Endothelial cell (in vitro differentiated cells): Measurements from ENCODE around the gene GRAMD2A. TPM values are rescaled to one million over a fixed set of nuclear protein-coding genes. Genes with fewer than 3 reads are reported as not detected.

ENCODE experiments used
- DNase-seq: peaks from one replicate; pipeline ENCODE4 v3.0.0; 2021; ENCODE audit warnings: low spot score
- H3K27ac Mint-ChIP-seq: one replicate; pipeline ENCODE4 v1.8.0; 2021; ENCODE audit warnings: mixed read lengths, inconsistent platforms; ENCODE audit not compliant: unreplicated experiment
- H3K27me3 Mint-ChIP-seq: one replicate; pipeline ENCODE4 v1.8.0; 2021; ENCODE audit warnings: mild to moderate bottlenecking, moderate library complexity, mixed read lengths, inconsistent platforms; ENCODE audit not compliant: unreplicated experiment
- H3K36me3 Mint-ChIP-seq: one replicate; pipeline ENCODE4 v1.8.0; 2021; ENCODE audit warnings: mild to moderate bottlenecking, low read depth, mixed read lengths, inconsistent platforms; ENCODE audit not compliant: unreplicated experiment
- H3K4me1 Mint-ChIP-seq: one replicate; pipeline ENCODE4 v1.8.0; 2021; ENCODE audit warnings: mild to moderate bottlenecking, mixed read lengths, inconsistent platforms; ENCODE audit not compliant: unreplicated experiment
- H3K4me3 Mint-ChIP-seq: one replicate; pipeline ENCODE4 v1.8.0; 2021; ENCODE audit warnings: mild to moderate bottlenecking, mixed read lengths, inconsistent platforms; ENCODE audit not compliant: unreplicated experiment
- H3K9me3 Mint-ChIP-seq: one replicate; pipeline ENCODE4 v1.8.0; 2021; ENCODE audit warnings: mixed read lengths, inconsistent platforms; ENCODE audit not compliant: unreplicated experiment
- total RNA-seq: library from RNA; stranded (reverse); fragmentation: NEBNext Ultra II Directional; extraction: Animal tissue kit (Norgen Biotek cat#: 25700); gene quantifications from one replicate; pipeline ENCODE4 v1.2.1, GENCODE V29; 2021; ENCODE audit not compliant: unreplicated experiment
- TF ChIP-seq, protein P1 (sequence below): fragments of 200-600 bp; sonication (generic); IDR thresholded peaks from one replicate; pipeline ENCODE4 v1.5.0; 2021; ENCODE audit warnings: antibody characterized with exemption; ENCODE audit not compliant: unreplicated experiment

GRAMD2A gene
- total RNA-seq, 1 donor from 2014 or later, result 0.31 TPM

GRCh38 chr15:72180761-72181324 is 16.7 kb downstream of the GRAMD2A start:
- Mint-ChIP-seq H3K36me3 (no peaks in the 10 kb centered on the region), H3K4me1 (peaks cover 9% of the 10 kb centered on the region), H3K4me3 (no peak overlapping the region), H3K9me3 (no peaks in the 10 kb centered on the region), H3K27ac (peak overlapping the region; percentile 53), H3K27me3 (no peaks in the 10 kb centered on the region)
- DNase-seq, result no peak
- TF ChIP-seq, protein P1, sequence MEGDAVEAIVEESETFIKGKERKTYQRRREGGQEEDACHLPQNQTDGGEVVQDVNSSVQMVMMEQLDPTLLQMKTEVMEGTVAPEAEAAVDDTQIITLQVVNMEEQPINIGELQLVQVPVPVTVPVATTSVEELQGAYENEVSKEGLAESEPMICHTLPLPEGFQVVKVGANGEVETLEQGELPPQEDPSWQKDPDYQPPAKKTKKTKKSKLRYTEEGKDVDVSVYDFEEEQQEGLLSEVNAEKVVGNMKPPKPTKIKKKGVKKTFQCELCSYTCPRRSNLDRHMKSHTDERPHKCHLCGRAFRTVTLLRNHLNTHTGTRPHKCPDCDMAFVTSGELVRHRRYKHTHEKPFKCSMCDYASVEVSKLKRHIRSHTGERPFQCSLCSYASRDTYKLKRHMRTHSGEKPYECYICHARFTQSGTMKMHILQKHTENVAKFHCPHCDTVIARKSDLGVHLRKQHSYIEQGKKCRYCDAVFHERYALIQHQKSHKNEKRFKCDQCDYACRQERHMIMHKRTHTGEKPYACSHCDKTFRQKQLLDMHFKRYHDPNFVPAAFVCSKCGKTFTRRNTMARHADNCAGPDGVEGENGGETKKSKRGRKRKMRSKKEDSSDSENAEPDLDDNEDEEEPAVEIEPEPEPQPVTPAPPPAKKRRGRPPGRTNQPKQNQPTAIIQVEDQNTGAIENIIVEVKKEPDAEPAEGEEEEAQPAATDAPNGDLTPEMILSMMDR, result no peak

GRCh38 chr15:72179950-72180581 is 17.5 kb downstream of the GRAMD2A start:
- H3K27me3 Mint-ChIP-seq, result peaks cover under 1% of the 10 kb centered on the region
- H3K36me3 Mint-ChIP-seq, result no peaks in the 10 kb centered on the region
- H3K4me1 Mint-ChIP-seq, result peaks cover 9% of the 10 kb centered on the region
- TF ChIP-seq, protein P1, result no peak
- peak overlapping the region; percentile 89 for H3K27ac Mint-ChIP-seq
- no peaks in the 10 kb centered on the region for H3K9me3 Mint-ChIP-seq
- H3K4me3 Mint-ChIP-seq, result no peak overlapping the region
- peak; percentile 65 for DNase-seq

DNA sequence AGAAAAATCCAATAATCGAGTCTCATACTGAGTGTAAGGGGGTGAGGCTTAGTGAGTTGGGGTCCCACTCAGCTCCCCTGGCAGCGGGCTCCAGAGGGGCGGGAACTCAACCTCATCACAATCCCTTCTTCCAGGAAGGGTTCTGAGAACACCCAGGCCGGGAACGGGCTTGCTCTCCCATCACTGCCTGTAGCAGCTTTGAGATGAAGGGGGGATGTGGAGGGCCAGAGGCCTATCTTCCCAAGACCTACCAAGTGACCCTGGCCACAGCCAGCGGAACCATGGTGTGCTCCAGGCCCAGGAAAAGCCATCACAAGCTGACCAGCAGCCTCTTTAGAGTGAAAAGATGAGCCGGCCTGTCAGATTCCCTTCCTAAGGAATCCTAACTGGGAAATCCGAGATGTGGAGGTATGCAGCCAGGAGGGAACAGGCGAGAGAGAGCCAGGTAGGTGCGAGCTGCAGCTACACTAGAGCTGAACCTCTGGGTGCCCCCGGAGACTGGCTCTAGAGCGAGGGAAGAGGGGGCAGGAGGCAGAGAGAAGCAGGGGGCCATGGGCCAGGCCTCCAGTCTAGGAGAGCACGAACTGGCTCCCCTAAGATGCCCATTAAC is 18.5 kb downstream of the GRAMD2A start:
- TF ChIP-seq, protein P1, result no peak
- peaks cover 2% of the 10 kb centered on the region for H3K27me3 Mint-ChIP-seq
- DNase-seq, result no peak
- no peak overlapping the region for H3K4me3 Mint-ChIP-seq
- H3K36me3 Mint-ChIP-seq, result no peaks in the 10 kb centered on the region
- peaks cover 9% of the 10 kb centered on the region for H3K4me1 Mint-ChIP-seq
- H3K27ac Mint-ChIP-seq, result peak overlapping the region; percentile 18
- no peaks in the 10 kb centered on the region for H3K9me3 Mint-ChIP-seq

DNA sequence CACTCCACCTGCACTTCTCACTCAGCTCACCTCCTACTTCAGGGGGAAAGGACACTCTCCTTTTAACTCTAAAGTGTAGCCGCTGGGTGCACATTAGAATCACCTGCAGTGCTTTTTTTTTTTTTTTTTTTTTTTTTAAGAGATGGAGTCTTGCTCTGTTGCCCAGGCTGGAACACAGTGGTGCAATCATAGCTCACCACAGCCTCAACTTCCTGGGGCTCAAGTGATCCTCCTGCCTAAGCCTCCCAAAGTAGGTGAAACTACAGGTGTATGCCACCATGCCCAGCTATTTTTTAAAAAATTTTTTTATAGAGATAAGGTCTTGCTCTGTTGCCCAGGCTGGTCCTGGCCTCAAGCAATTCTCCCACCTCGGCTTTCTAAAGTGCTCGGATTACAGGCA is 20.8 kb downstream of the GRAMD2A start:
- Mint-ChIP-seq H3K27me3 (peaks cover 2% of the 10 kb centered on the region), H3K4me1 (peaks cover 9% of the 10 kb centered on the region), H3K27ac (no peak overlapping the region), H3K36me3 (no peaks in the 10 kb centered on the region), H3K4me3 (no peak overlapping the region), H3K9me3 (no peaks in the 10 kb centered on the region)
- DNase-seq, result no peak
- TF ChIP-seq, protein P1, result no peak

- Mint-ChIP-seq H3K4me3 (no peak overlapping the region), H3K9me3 (no peaks in the 10 kb centered on the region), H3K36me3 (no peaks in the 10 kb centered on the region), H3K27ac (no peak overlapping the region), H3K27me3 (peaks cover 2% of the 10 kb centered on the region), H3K4me1 (peaks cover 9% of the 10 kb centered on the region)
- TF ChIP-seq, protein P1, result no peak
- no peak for DNase-seq
Measured at GRCh38 chr15:72176159-72176558, 21.4 kb downstream of the GRAMD2A start.
